Skin epidermis (tissue), 12 donors: Measurements from ENCODE around the gene ZNF254.

Experiments used
- H3K27ac ChIP-seq, 21 experiments: fragments of 200-600 bp; sonication (generic) in 11 of 21; one replicate each; pipeline ENCODE4 v1.5.0; 2020; ENCODE audit warnings: mild to moderate bottlenecking in 3 of 21, inconsistent platforms in 2 of 21, moderate library complexity in 2 of 21
- H3K4me3 ChIP-seq, 7 experiments: fragments of 200-600 bp; sonication (generic) in 2 of 7; one replicate each; pipeline ENCODE4 v1.5.0; 2020; ENCODE audit warnings: inconsistent platforms in 2 of 7, mild to moderate bottlenecking in 2 of 7, moderate library complexity in 1 of 7

The ZNF254 gene

GRCh38 chr19:24173882-24174281 lies 86.9 kb downstream of the ZNF254 start:
- Histone ChIP-seq H3K27ac (no peak overlapping the region), H3K4me3 (no peak overlapping the region)

GRCh38 chr19:24177686-24178085 lies 90.7 kb downstream of the ZNF254 start:
- Histone ChIP-seq H3K4me3 (no peak overlapping the region), H3K27ac (no peak overlapping the region)

GRCh38 chr19:24178207-24178606 lies 91.2 kb downstream of the ZNF254 start:
- Histone ChIP-seq H3K27ac (no peak overlapping the region), H3K4me3 (no peak overlapping the region)
